HUES64 (cell line): Measurements from ENCODE around the gene ZNHIT6.
"Not testable (repeated sequence)": the region's sequence is repeated elsewhere in the genome, so short reads cannot be mapped to it uniquely, and the experiment has no call there.

ENCODE experiments used
- H3K27ac ChIP-seq: 2 replicates; pipeline ENCODE4 v1.7.0; 2013; ENCODE audit warnings: low read depth, low read length, inconsistent platforms
- H3K27me3 ChIP-seq: 2 replicates; pipeline ENCODE4 v1.6.1; 2013; ENCODE audit warnings: mild to moderate bottlenecking, low read length; ENCODE audit not compliant: insufficient read depth
- H3K36me3 ChIP-seq: 2 replicates; pipeline ENCODE4 v1.6.1; 2013; ENCODE audit warnings: mild to moderate bottlenecking, low read length; ENCODE audit not compliant: insufficient read depth
- H3K4me1 ChIP-seq: 2 replicates; pipeline ENCODE4 v1.6.1; 2013; ENCODE audit warnings: mild to moderate bottlenecking, low read length, moderate library complexity; ENCODE audit not compliant: insufficient read depth
- H3K4me3 ChIP-seq: 2 replicates; pipeline ENCODE4 v1.5.1; 2013; ENCODE audit warnings: mild to moderate bottlenecking, low read length, moderate library complexity
- H3K9ac ChIP-seq: 2 replicates; pipeline ENCODE4 v1.6.1; 2013; ENCODE audit warnings: mild to moderate bottlenecking, low read depth, low read length
- H3K9me3 ChIP-seq: 2 replicates; pipeline ENCODE4 v1.6.1; 2013; ENCODE audit warnings: low read depth, low read length; ENCODE audit not compliant: insufficient read depth
- WGBS: fragments of 150-250, 120-280 bp; methylation state at CpG from one replicate; pipeline ENCODE4 v1.1.7; 2013; ENCODE audit warnings: missing lambda C conversion rate; 5-methylcytosine and 5-hydroxymethylcytosine counted together

ZNHIT6 gene

DNA sequence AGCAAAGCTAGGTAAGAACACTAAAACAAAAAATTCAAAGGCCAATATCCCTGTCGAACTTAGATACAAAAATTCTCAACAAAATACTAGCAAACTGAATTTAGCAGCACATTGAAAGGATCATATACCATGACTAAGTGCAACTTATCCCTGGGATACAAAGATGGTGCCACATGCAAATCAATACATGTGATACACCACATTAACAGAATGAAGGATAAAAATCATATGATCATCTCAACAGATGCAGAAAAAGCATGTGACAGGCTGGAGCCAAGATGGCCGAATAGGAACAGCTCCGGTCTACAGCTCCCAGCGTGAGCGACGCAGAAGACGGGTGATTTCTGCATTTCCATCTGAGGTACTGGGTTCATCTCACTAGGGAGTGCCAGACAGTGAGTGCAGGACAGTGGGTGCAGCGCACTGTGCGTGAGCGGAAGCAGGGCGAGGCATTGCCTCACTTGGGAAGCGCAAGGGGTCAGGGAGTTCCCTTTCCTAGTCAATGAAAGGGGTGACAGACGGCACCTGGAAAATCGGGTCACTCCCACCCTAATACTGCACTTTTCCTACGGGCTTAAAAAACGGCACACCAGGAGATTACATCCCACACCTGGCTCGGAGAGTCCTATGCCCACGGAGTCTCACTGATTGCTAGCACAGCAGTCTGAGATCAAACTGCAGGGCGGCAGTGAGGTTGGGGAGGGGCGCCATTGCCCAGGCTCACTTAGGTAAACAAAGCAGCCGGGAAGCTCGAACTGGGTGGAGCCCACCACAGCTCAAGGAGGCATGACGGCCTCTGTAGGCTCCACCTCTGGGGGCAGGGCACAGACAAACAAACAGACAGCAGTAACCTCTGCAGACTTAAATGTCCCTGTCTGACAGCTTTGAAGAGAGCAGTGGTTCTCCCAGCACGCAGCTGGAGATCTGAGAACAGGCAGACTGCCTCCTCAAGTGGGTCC is 66.4 kb downstream of the ZNHIT6 start:
- not testable (repeated sequence) for H3K9ac ChIP-seq, H3K27me3 ChIP-seq, H3K27ac ChIP-seq, H3K4me1 ChIP-seq
- 57% methylated on average over 24 of the region's 24 CpGs for WGBS
- Histone ChIP-seq H3K36me3 (peaks cover 11% of the 10 kb centered on the region; the same call in 1 of the 2 replicates), H3K9me3 (peaks cover 11% of the 10 kb centered on the region), H3K4me3 (peak overlapping the region; percentile 33)

DNA sequence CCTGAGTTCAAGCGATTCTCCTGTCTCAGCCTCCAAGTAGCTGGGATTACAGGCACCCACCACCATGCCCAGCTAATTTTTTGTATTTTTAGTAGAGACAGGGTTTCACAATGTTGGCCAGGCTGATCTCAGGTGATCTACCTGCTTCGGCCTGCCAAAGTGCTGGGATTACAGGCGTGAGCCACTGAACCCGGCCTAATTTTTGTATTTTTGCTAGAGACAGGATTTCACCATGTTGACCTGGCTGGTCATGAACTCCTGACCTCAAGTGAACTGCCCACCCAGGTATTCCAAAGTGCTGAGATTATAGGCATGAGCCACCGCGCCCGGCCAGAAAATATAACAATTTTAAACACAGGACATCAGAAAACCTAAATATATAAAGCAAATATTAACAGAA is 68.3 kb downstream of the ZNHIT6 start:
- H3K27ac ChIP-seq, H3K4me3 ChIP-seq, H3K4me1 ChIP-seq, H3K9ac ChIP-seq, H3K27me3 ChIP-seq: not testable (repeated sequence)
- Histone ChIP-seq H3K9me3 (peaks cover 11% of the 10 kb centered on the region), H3K36me3 (peaks cover 13% of the 10 kb centered on the region; the same call in 1 of the 2 replicates)
- 97% methylated on average over 6 of the region's 7 CpGs for WGBS

DNA sequence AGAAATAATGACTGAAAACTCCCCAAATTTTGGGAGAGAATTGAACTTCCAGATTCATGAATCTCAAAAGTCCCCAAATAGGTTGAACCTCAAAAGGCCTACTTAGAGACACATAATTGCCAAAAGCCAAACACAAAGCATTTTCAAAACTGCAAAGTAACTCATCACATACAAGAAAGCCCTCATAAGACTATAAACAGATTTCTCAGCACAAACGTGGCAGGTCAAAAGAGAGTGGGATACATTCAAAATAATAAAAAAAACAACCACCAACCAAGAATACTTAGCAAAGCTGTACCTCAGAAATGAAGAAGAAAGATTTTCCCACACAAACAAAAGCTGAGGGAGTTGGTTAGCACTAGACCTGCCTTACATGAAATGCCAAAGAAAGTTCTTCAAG is 69.8 kb downstream of the ZNHIT6 start:
- Histone ChIP-seq H3K27me3 (no peaks in the 10 kb centered on the region), H3K9me3 (peaks cover 11% of the 10 kb centered on the region), H3K9ac (no peak overlapping the region), H3K4me1 (no peaks in the 10 kb centered on the region), H3K36me3 (peaks cover 13% of the 10 kb centered on the region; the same call in 1 of the 2 replicates), H3K27ac (no peak overlapping the region), H3K4me3 (no peak overlapping the region)
- 86% methylated on average over 1 of the region's 1 CpG for WGBS

DNA sequence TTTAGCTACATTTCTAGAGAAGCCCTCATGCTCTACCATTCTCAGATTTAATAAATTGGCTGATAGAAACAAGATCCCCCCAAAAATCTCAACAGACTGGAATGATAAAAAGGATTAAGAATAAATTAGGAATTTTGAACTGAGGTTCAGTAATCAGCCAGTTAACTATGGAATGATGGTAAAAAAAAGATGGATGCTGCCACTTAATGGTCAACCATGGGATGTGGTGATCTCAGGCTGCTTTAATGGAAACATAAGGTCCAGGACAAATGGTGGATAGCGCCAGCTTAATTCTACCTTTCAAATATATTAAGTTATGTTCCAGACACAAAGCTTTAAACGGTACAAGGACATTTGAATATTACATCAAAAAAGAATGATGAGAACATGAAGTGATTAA is 77.7 kb downstream of the ZNHIT6 start:
- WGBS = 94% methylated on average over 2 of the region's 2 CpGs
- Histone ChIP-seq H3K9ac (no peak overlapping the region), H3K4me1 (peaks cover 16% of the 10 kb centered on the region)

DNA sequence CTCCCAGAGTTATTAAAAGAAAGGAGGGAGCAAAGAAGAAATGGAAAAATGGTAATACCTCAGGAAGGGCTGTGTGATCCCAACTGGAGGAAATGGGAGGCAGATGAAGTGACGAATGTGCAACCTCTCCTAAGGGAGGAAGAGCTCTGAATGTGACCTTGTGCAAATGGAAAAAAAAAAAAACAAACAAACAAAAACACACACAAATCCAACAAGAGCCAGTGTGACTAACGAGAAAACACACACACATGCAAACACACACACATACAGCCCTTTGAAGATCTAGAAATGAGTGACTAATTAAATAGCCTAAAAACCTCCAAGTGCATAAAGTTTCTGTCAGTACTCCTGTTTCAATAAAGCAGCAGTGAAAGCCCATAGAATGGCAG is 78.7 kb downstream of the ZNHIT6 start:
- peaks cover 16% of the 10 kb centered on the region for H3K4me1 ChIP-seq
- WGBS = 57% methylated on average over 2 of the region's 2 CpGs
- no peak overlapping the region; the same call in 1 of the 2 replicates for H3K9ac ChIP-seq
- no peaks in the 10 kb centered on the region for H3K36me3 ChIP-seq
- peak overlapping the region; percentile 85; the same call in 1 of the 2 replicates for H3K27ac ChIP-seq
- H3K9me3 ChIP-seq = no peaks in the 10 kb centered on the region
- H3K4me3 ChIP-seq = no peak overlapping the region
- no peaks in the 10 kb centered on the region for H3K27me3 ChIP-seq

More for the DNA sequence above, 77.7 kb downstream of the ZNHIT6 start:
- H3K36me3 ChIP-seq = no peaks in the 10 kb centered on the region
- no peaks in the 10 kb centered on the region for H3K9me3 ChIP-seq
- H3K4me3 ChIP-seq = no peak overlapping the region
- H3K27ac ChIP-seq = no peak overlapping the region
- H3K27me3 ChIP-seq = no peaks in the 10 kb centered on the region

- H3K27ac ChIP-seq = peak overlapping the region; percentile 85
Observed at GRCh38 chr1:85628791-85629531, 79.3 kb downstream of the ZNHIT6 start.

DNA sequence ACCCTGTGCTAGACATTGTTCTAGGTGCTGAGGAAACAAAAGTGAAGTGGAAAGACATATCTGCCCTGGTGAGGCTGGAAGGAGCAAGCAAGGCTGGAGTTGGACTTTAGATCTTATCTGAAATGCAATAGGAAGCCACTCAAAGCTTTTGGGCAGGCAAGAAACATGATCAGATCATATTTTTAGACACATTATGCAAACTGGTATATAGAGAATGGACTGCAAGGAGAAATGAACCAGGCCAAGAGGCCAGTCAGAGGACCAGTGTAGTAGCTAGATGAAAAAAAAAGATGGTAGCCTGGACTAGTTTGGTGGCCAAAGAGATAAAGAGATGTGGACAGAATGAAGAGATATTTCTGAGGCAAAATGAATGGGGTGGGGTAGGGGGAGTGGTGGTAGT is 81.4 kb downstream of the ZNHIT6 start:
- peaks cover 9% of the 10 kb centered on the region for H3K36me3 ChIP-seq
- no peak overlapping the region for H3K27ac ChIP-seq
- H3K9ac ChIP-seq = no peak overlapping the region
- H3K4me1 ChIP-seq = peaks cover 16% of the 10 kb centered on the region
- no peak overlapping the region for H3K4me3 ChIP-seq
- H3K9me3 ChIP-seq = peaks cover 8% of the 10 kb centered on the region
- H3K27me3 ChIP-seq = no peaks in the 10 kb centered on the region

More at GRCh38 chr1:85628791-85629531, 79.3 kb downstream of the ZNHIT6 start:
- peaks cover 16% of the 10 kb centered on the region for H3K4me1 ChIP-seq
- peak overlapping the region; percentile 28; the same call in 1 of the 2 replicates for H3K9ac ChIP-seq
- H3K4me3 ChIP-seq = no peak overlapping the region
- 45% methylated on average over 9 of the region's 9 CpGs for WGBS
- H3K36me3 ChIP-seq = no peaks in the 10 kb centered on the region; the same call in 1 of the 2 replicates
- no peaks in the 10 kb centered on the region for H3K27me3 ChIP-seq
- no peaks in the 10 kb centered on the region for H3K9me3 ChIP-seq

DNA sequence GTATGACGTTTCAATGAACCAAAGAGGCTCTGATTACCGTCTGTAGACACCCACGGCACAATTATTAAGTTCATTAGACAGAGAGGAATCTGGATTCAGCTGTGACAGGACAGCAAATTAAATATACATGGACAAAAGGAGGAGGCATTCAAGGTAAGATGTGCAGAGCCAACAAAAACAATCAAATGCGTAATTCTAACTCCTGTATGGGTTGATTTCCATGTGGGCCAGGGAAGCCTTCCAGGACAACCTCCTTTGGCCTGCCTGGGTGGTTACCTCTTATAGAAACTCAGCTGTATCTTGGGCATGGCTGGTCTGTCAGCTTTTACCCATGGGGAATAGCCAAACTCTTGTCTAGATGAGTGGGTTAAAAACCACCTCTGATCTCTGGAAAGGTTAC is 83.9 kb downstream of the ZNHIT6 start:
- H3K4me3 ChIP-seq = no peak overlapping the region
- no peaks in the 10 kb centered on the region for H3K27me3 ChIP-seq
- H3K4me1 ChIP-seq = peaks cover 10% of the 10 kb centered on the region
- H3K27ac ChIP-seq = no peak overlapping the region
- H3K9me3 ChIP-seq = peaks cover 27% of the 10 kb centered on the region
- WGBS = 97% methylated on average over 4 of the region's 4 CpGs
- H3K9ac ChIP-seq = no peak overlapping the region
- H3K36me3 ChIP-seq = peaks cover 9% of the 10 kb centered on the region

DNA sequence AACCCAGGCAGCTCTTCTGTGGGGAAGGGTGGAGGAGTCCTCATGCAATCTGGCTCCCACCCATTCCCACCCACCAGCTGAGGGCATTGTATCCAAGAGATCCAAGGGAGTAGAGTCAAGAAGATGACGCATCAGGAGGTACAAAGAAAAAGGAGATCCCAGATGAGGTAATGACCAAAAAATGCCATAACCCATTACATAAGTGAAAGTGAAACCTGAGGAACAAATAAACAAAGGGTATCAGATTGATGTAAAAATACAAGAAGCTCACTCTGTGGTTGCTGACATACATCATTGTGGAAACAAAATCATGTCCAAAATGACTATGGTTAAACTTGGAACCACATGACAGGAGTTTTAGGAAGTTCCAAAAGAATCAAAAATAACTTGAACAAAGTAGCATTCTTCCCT is 85.2 kb downstream of the ZNHIT6 start:
- no peaks in the 10 kb centered on the region for H3K4me1 ChIP-seq
- peaks cover 9% of the 10 kb centered on the region for H3K36me3 ChIP-seq
- peaks cover 27% of the 10 kb centered on the region for H3K9me3 ChIP-seq
- no peak overlapping the region for H3K4me3 ChIP-seq
- H3K27ac ChIP-seq = no peak overlapping the region
- no peak overlapping the region for H3K9ac ChIP-seq
- no CpG with 5 or more reads among the region's 1 CpG for WGBS
- H3K27me3 ChIP-seq = no peaks in the 10 kb centered on the region

DNA sequence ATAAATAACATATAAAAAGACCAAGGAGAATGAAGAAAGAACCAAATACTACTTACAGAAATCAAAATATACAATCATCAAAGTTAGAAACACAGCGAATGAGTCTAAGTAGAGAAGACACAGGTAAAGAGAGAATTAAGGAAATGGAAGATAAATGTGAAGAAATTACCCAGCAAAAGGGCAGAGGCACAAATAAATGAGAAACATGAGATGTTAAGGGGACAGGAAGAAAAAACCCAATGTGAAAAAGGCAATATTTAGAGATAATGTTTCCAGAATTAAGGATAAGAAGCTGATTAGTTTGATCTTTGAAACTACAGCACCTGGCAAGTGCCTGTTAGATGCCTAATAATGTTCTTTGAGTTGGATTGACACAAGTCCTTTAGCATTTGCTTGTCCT is 86.8 kb downstream of the ZNHIT6 start:
- no peak overlapping the region for H3K27ac ChIP-seq
- no peaks in the 10 kb centered on the region for H3K27me3 ChIP-seq
- H3K9me3 ChIP-seq = peaks cover 27% of the 10 kb centered on the region
- H3K36me3 ChIP-seq = peaks cover 9% of the 10 kb centered on the region
- H3K4me1 ChIP-seq = no peaks in the 10 kb centered on the region
- WGBS = 100% methylated on average over 1 of the region's 1 CpG
- no peak overlapping the region for H3K9ac ChIP-seq
- H3K4me3 ChIP-seq = no peak overlapping the region

DNA sequence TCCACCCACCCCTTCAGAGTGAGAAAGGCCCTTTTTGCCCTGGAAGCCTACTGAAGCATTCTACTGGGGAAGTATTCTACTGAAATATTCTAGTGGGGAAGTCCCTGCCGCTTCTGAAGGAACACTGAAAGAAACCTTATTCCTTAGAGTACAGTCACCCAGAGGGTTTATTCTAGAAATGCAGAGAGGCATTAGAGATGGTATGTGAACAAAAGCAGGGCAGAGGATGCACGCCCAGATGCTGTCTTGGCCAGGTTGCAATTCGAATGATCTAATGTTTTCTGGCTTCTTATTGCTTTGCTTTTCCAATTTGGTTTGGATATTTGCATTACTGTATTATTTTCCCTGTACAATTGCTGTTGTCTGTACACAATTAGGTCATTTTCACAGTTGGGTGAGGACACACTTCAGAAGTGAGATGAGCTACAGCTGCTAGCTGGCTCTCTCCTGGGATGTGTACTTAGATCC is 90.6 kb downstream of the ZNHIT6 start:
- Histone ChIP-seq H3K36me3 (peaks cover 6% of the 10 kb centered on the region), H3K9me3 (peaks cover 27% of the 10 kb centered on the region), H3K27ac (no peak overlapping the region), H3K9ac (no peak overlapping the region), H3K27me3 (no peaks in the 10 kb centered on the region), H3K4me1 (peaks cover 6% of the 10 kb centered on the region; the same call in 1 of the 2 replicates), H3K4me3 (no peak overlapping the region)
- WGBS = 94% methylated on average over 3 of the region's 3 CpGs
